NCI-H2227 (cell line): ENCODE data around the gene CCNE1.
"Not testable (repeated sequence)": the region's sequence is repeated elsewhere in the genome, so short reads cannot be mapped to it uniquely, and the experiment has no call there.

ENCODE experiments used
- DNase-seq: peaks from one replicate; lab custom pipeline; 2025; ENCODE audit not compliant: unreplicated experiment; lab: John Stamatoyannopoulos, UW

Gene CCNE1

GRCh38 chr19:29812881-29813275 is 1.1 kb downstream of the CCNE1 start:
- no peak for DNase-seq

- no peak for DNase-seq
These were observed 1.9 kb downstream of the CCNE1 start for GRCh38 chr19:29813642-29814041.

GRCh38 chr19:29815231-29815630 is 3.4 kb downstream of the CCNE1 start:
- DNase-seq = no peak

- DNase-seq = no peak
These were observed 5.5 kb downstream of the CCNE1 start for GRCh38 chr19:29817316-29817715.

GRCh38 chr19:29819300-29819699 is 7.5 kb downstream of the CCNE1 start:
- no peak for DNase-seq

GRCh38 chr19:29819986-29820385 is 8.2 kb downstream of the CCNE1 start:
- no peak for DNase-seq

GRCh38 chr19:29823581-29824330 is 12.0 kb downstream of the CCNE1 start:
- DNase-seq = no peak

GRCh38 chr19:29825263-29825662 is 13.5 kb downstream of the CCNE1 start:
- not testable (repeated sequence) for DNase-seq

- DNase-seq = no peak
These were observed 19.3 kb downstream of the CCNE1 start for GRCh38 chr19:29831041-29831548.

- DNase-seq = no peak
These were observed 19.9 kb downstream of the CCNE1 start for GRCh38 chr19:29831686-29832085.

GRCh38 chr19:29832801-29833200 is 21.0 kb downstream of the CCNE1 start:
- no peak for DNase-seq

GRCh38 chr19:29833614-29834261 is 21.9 kb downstream of the CCNE1 start:
- no peak for DNase-seq

- no peak for DNase-seq
These were observed 23.4 kb downstream of the CCNE1 start for GRCh38 chr19:29834991-29835846.

GRCh38 chr19:29836409-29836825 is 24.6 kb downstream of the CCNE1 start:
- DNase-seq = no peak

- no peak for DNase-seq
These were observed 25.7 kb downstream of the CCNE1 start for GRCh38 chr19:29837448-29837981.

GRCh38 chr19:29837996-29838395 is 26.2 kb downstream of the CCNE1 start:
- DNase-seq = no peak

- DNase-seq = peak; percentile 68
These were observed 28.5 kb downstream of the CCNE1 start for GRCh38 chr19:29840066-29840950.

- DNase-seq = no peak
These were observed 29.4 kb downstream of the CCNE1 start for GRCh38 chr19:29841209-29841558.

- DNase-seq = peak; percentile 72
These were observed 30.0 kb downstream of the CCNE1 start for GRCh38 chr19:29841559-29842367.
